ENCODE results near the gene RAP2B.

GRCh38 chr3:153150991-153151390 is 11.0 kb upstream of the RAP2B start:
- TF ChIP-seq CTCF (IDR thresholded peaks at IDR 0.05 in 8 of 11, conservative IDR thresholded peaks at IDR 0.05 in 3 of 11) = no peak
- TF ChIP-seq POLR2A (IDR thresholded peaks at IDR 0.05) = no peak
- no peak for TF ChIP-seq POLR2AphosphoS5 (IDR thresholded peaks at IDR 0.05)
